ENCODE results near the gene FGR.
"Not testable (repeated sequence)": the region's sequence is repeated elsewhere in the genome, so short reads cannot be mapped to it uniquely, and the experiment has no call there.

Gene FGR

GRCh38 chr1:27619782-27620438 lies 15.1 kb downstream of the FGR start:
- H3K18ac ChIP-seq (ENCODE audit: low read length); H3K36me3 ChIP-seq (replicated peaks in 1 of 2; ENCODE audit: control insufficient read depth in 2 of 2, insufficient read depth in 2 of 2, low read length in 2 of 2); H3K79me1 ChIP-seq (ENCODE audit: low read depth, low read length); H4K91ac ChIP-seq (ENCODE audit: low read depth, low read length, poor library complexity); H3K9me3 ChIP-seq (replicated peaks in 1 of 2; ENCODE audit: control insufficient read depth in 2 of 2, insufficient read depth in 1 of 2, low read depth in 1 of 2, low read length in 2 of 2); DNase-seq (ENCODE audit: low spot score); H3K4me1 ChIP-seq (ENCODE audit: control insufficient read depth in 2 of 2, insufficient read depth in 1 of 2, low read depth in 1 of 2, low read length in 2 of 2); H3K27ac ChIP-seq (replicated peaks; ENCODE audit: low read length); H4K8ac ChIP-seq (ENCODE audit: low read depth, low read length); H2BK12ac ChIP-seq (ENCODE audit: low read length); H2AK5ac ChIP-seq (ENCODE audit: low read depth, low read length); H2AFZ ChIP-seq (ENCODE audit: low read length); H2BK120ac ChIP-seq (ENCODE audit: low read depth, low read length); H3K4ac ChIP-seq (ENCODE audit: low read length); H2BK5ac ChIP-seq (ENCODE audit: low read length); H3K14ac ChIP-seq (ENCODE audit: low read length); H3K4me3 ChIP-seq (ENCODE audit: low read length in 2 of 2); H3K9ac ChIP-seq (ENCODE audit: low read depth, low read length, poor library complexity); H3K23ac ChIP-seq (ENCODE audit: low read depth, low read length, poor library complexity); H2BK15ac ChIP-seq (ENCODE audit: low read length); H3K4me2 ChIP-seq (ENCODE audit: insufficient read depth, low read length, poor library complexity, severe bottlenecking): not testable (repeated sequence)
- WGBS, 2 donors (ENCODE audit: extremely low coverage in 2 of 2, insufficient read length in 2 of 2, insufficient replicate concordance in 1 of 2) = no CpG with 5 or more reads among the region's 7 CpGs
- peaks cover 0 to 11% (median 0%) of the 10 kb centered on the region in 3 experiments for H3K27me3 ChIP-seq (ENCODE audit: control insufficient read depth in 3 of 3, insufficient read depth in 3 of 3, low read depth in 1 of 3, low read length in 3 of 3)

- Histone ChIP-seq H2BK12ac (ENCODE audit: low read length) (no peak overlapping the region), H3K23ac (ENCODE audit: low read depth, low read length, poor library complexity) (no peak overlapping the region), H4K91ac (ENCODE audit: low read depth, low read length, poor library complexity) (no peak overlapping the region), H3K9me3 (replicated peaks in 1 of 2; ENCODE audit: control insufficient read depth in 2 of 2, insufficient read depth in 1 of 2, low read depth in 1 of 2, low read length in 2 of 2) (no peaks in the 10 kb centered on the region), H3K79me1 (ENCODE audit: low read depth, low read length) (no peaks in the 10 kb centered on the region), H2AK5ac (ENCODE audit: low read depth, low read length) (no peak overlapping the region), H2AFZ (ENCODE audit: low read length) (peak overlapping the region; percentile 32), H3K27me3 (ENCODE audit: control insufficient read depth in 3 of 3, insufficient read depth in 3 of 3, low read depth in 1 of 3, low read length in 3 of 3) (peaks cover 0 to 20% (median 0%) of the 10 kb centered on the region in 3 experiments), H3K4me1 (ENCODE audit: control insufficient read depth in 2 of 2, insufficient read depth in 1 of 2, low read depth in 1 of 2, low read length in 2 of 2) (peaks cover 2 to 8% of the 10 kb centered on the region in 2 donors), H2BK5ac (ENCODE audit: low read length) (no peak overlapping the region), H3K27ac (replicated peaks; ENCODE audit: low read length) (no peak overlapping the region), H2BK120ac (ENCODE audit: low read depth, low read length) (no peak overlapping the region), H3K18ac (ENCODE audit: low read length) (no peak overlapping the region), H3K9ac (ENCODE audit: low read depth, low read length, poor library complexity) (no peak overlapping the region), H2BK15ac (ENCODE audit: low read length) (no peak overlapping the region), H3K36me3 (replicated peaks in 1 of 2; ENCODE audit: control insufficient read depth in 2 of 2, insufficient read depth in 2 of 2, low read length in 2 of 2) (no peaks in the 10 kb centered on the region), H3K4ac (ENCODE audit: low read length) (no peak overlapping the region), H4K8ac (ENCODE audit: low read depth, low read length) (no peak overlapping the region), H3K4me3 (ENCODE audit: low read length in 2 of 2) (no peak overlapping the region), H3K4me2 (ENCODE audit: insufficient read depth, low read length, poor library complexity, severe bottlenecking) (no peak overlapping the region), H3K14ac (ENCODE audit: low read length) (no peak overlapping the region)
- DNase-seq (ENCODE audit: low spot score) = no peak
- WGBS, 2 donors (ENCODE audit: extremely low coverage in 2 of 2, insufficient read length in 2 of 2, insufficient replicate concordance in 1 of 2) = no CpG with 5 or more reads among the region's 14 CpGs
Measured at GRCh38 chr1:27618341-27619082, 16.5 kb downstream of the FGR start.

DNA sequence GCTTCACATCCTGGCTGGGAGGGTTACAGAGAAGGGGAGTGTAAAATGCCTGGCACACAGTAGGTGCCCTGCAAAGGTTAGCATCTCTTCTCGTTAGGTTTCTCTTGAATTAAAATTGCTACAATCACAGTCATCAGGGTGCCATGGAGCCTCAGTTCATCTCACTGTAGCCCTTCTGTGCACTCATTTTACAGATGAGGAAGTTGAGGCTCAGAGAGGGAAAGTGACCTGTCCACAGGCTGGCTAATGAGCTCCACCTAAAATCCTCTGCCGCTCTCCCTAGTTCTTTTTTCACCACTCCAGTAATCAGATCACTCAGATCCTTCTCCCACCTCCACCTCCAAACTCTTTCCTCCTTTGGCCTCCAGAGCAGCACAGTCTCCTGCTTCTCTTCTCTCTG lies 17.6 kb downstream of the FGR start:
- no CpG with 5 or more reads among the region's 2 CpGs for WGBS, 2 donors (ENCODE audit: extremely low coverage in 2 of 2, insufficient read length in 2 of 2, insufficient replicate concordance in 1 of 2)
- no peak overlapping the region for H3K18ac ChIP-seq (ENCODE audit: low read length)
- no peak overlapping the region for H2BK12ac ChIP-seq (ENCODE audit: low read length)
- H3K27ac ChIP-seq (replicated peaks; ENCODE audit: low read length) = no peak overlapping the region
- H2BK15ac ChIP-seq (ENCODE audit: low read length) = no peak overlapping the region
- no peak overlapping the region for H4K8ac ChIP-seq (ENCODE audit: low read depth, low read length)
- no peak overlapping the region for H3K4me3 ChIP-seq (ENCODE audit: low read length in 2 of 2)
- H3K4me2 ChIP-seq (ENCODE audit: insufficient read depth, low read length, poor library complexity, severe bottlenecking) = no peak overlapping the region
- no peak overlapping the region for H3K14ac ChIP-seq (ENCODE audit: low read length)
- H2BK5ac ChIP-seq (ENCODE audit: low read length) = no peak overlapping the region
- no peaks in the 10 kb centered on the region for H3K9me3 ChIP-seq (replicated peaks in 1 of 2; ENCODE audit: control insufficient read depth in 2 of 2, insufficient read depth in 1 of 2, low read depth in 1 of 2, low read length in 2 of 2)
- peaks cover 0 to 20% (median 0%) of the 10 kb centered on the region in 3 experiments for H3K27me3 ChIP-seq (ENCODE audit: control insufficient read depth in 3 of 3, insufficient read depth in 3 of 3, low read depth in 1 of 3, low read length in 3 of 3)
- no peak overlapping the region for H2AK5ac ChIP-seq (ENCODE audit: low read depth, low read length)
- no peak overlapping the region for H2BK120ac ChIP-seq (ENCODE audit: low read depth, low read length)
- no peak overlapping the region for H3K23ac ChIP-seq (ENCODE audit: low read depth, low read length, poor library complexity)
- DNase-seq (ENCODE audit: low spot score) = no peak
- no peak overlapping the region for H3K4ac ChIP-seq (ENCODE audit: low read length)
- peaks cover 2 to 8% of the 10 kb centered on the region in 2 donors for H3K4me1 ChIP-seq (ENCODE audit: control insufficient read depth in 2 of 2, insufficient read depth in 1 of 2, low read depth in 1 of 2, low read length in 2 of 2)
- H2AFZ ChIP-seq (ENCODE audit: low read length) = peak overlapping the region; percentile 10
- no peak overlapping the region for H3K9ac ChIP-seq (ENCODE audit: low read depth, low read length, poor library complexity)
- no peak overlapping the region for H4K91ac ChIP-seq (ENCODE audit: low read depth, low read length, poor library complexity)
- no peaks in the 10 kb centered on the region for H3K79me1 ChIP-seq (ENCODE audit: low read depth, low read length)
- no peaks in the 10 kb centered on the region for H3K36me3 ChIP-seq (replicated peaks in 1 of 2; ENCODE audit: control insufficient read depth in 2 of 2, insufficient read depth in 2 of 2, low read length in 2 of 2)

- no peak overlapping the region for H2BK5ac ChIP-seq (ENCODE audit: low read length)
- H3K4ac ChIP-seq (ENCODE audit: low read length) = no peak overlapping the region
- H3K4me3 ChIP-seq (ENCODE audit: low read length in 2 of 2) = no peak overlapping the region
- H4K91ac ChIP-seq (ENCODE audit: low read depth, low read length, poor library complexity) = no peak overlapping the region
- H2BK120ac ChIP-seq (ENCODE audit: low read depth, low read length) = no peak overlapping the region
- no peak overlapping the region for H3K27ac ChIP-seq (replicated peaks; ENCODE audit: low read length)
- no peak overlapping the region for H2AK5ac ChIP-seq (ENCODE audit: low read depth, low read length)
- DNase-seq (ENCODE audit: low spot score) = no peak
- peaks cover 0 to 20% (median 0%) of the 10 kb centered on the region in 3 experiments for H3K27me3 ChIP-seq (ENCODE audit: control insufficient read depth in 3 of 3, insufficient read depth in 3 of 3, low read depth in 1 of 3, low read length in 3 of 3)
- H3K36me3 ChIP-seq (replicated peaks in 1 of 2; ENCODE audit: control insufficient read depth in 2 of 2, insufficient read depth in 2 of 2, low read length in 2 of 2) = no peaks in the 10 kb centered on the region
- peak overlapping the region; percentile 74 for H3K23ac ChIP-seq (ENCODE audit: low read depth, low read length, poor library complexity)
- H3K9me3 ChIP-seq (replicated peaks in 1 of 2; ENCODE audit: control insufficient read depth in 2 of 2, insufficient read depth in 1 of 2, low read depth in 1 of 2, low read length in 2 of 2) = no peaks in the 10 kb centered on the region
- peak overlapping the region; percentile 85 for H3K14ac ChIP-seq (ENCODE audit: low read length)
- WGBS, 2 donors (ENCODE audit: extremely low coverage in 2 of 2, insufficient read length in 2 of 2, insufficient replicate concordance in 1 of 2) = no CpG with 5 or more reads among the region's 2 CpGs
- no peak overlapping the region for H3K18ac ChIP-seq (ENCODE audit: low read length)
- no peak overlapping the region for H2BK15ac ChIP-seq (ENCODE audit: low read length)
- no peak overlapping the region for H3K9ac ChIP-seq (ENCODE audit: low read depth, low read length, poor library complexity)
- H4K8ac ChIP-seq (ENCODE audit: low read depth, low read length) = no peak overlapping the region
- peaks cover 2 to 8% of the 10 kb centered on the region in 2 donors for H3K4me1 ChIP-seq (ENCODE audit: control insufficient read depth in 2 of 2, insufficient read depth in 1 of 2, low read depth in 1 of 2, low read length in 2 of 2)
- no peak overlapping the region for H2AFZ ChIP-seq (ENCODE audit: low read length)
- no peak overlapping the region for H3K4me2 ChIP-seq (ENCODE audit: insufficient read depth, low read length, poor library complexity, severe bottlenecking)
- H2BK12ac ChIP-seq (ENCODE audit: low read length) = no peak overlapping the region
- H3K79me1 ChIP-seq (ENCODE audit: low read depth, low read length) = no peaks in the 10 kb centered on the region
Measured at GRCh38 chr1:27616441-27616840, 18.5 kb downstream of the FGR start.

Data from neuronal stem cell (in vitro differentiated cells).